Kidney epithelial cell (primary cell): Measurements from ENCODE around the gene KIF13A. TPM values are rescaled to one million over a fixed set of nuclear protein-coding genes. Genes with fewer than 3 reads are reported as not detected.

Experiments
- DNase-seq: peaks from one replicate; pipeline ENCODE4 v3.0.0-alpha.2; 2010; ENCODE audit warnings: low read depth
- H3K27me3 ChIP-seq: 2 replicates; pipeline ENCODE4 v1.6.0; 2011; ENCODE audit warnings: low read length; ENCODE audit not compliant: control insufficient read depth, insufficient read depth
- H3K36me3 ChIP-seq: 2 replicates; pipeline ENCODE4 v1.5.1; 2011; ENCODE audit warnings: low read length; ENCODE audit not compliant: control insufficient read depth, insufficient read depth
- H3K4me3 ChIP-seq: 2 replicates; pipeline ENCODE4 v1.5.1; 2011; ENCODE audit warnings: low read depth, mild to moderate bottlenecking, control low read depth, low read length
- total RNA-seq: library from RNA; depleted of rRNA; stranded (reverse); fragments of >200 nt; gene quantifications from 2 replicates; pipeline ENCODE4 v1.2.3, GENCODE V29; 2015
- TF ChIP-seq, protein P1 (sequence below): IDR thresholded peaks from 2 replicates; pipeline ENCODE4 v1.5.1; 2011; ENCODE audit warnings: mild to moderate bottlenecking, moderate library complexity, low read length, control low read depth, inconsistent platforms; ENCODE audit not compliant: insufficient read depth, poor library complexity, severe bottlenecking

The KIF13A gene
- total RNA-seq, 1 donor from 2014 or later, result 30.9 TPM

DNA sequence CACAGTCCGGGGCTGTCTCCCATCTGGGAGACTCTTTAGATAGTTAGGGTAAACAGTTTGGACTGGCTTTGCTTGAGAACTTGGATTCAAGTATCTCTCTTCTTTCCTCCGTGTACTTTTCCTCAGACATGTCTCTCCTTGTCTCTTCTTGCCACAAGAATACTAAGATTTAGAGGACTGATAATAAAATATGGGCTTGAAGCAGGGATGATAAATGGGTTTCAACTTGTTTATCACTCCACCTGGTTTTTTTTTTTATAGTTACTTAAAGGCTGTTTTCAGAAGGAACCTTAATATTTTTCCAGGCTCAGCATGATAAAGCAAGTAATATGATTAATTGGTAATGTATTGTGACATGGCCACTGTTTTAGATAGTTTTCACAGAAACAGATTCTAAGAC, 40.9 kb upstream of the KIF13A start:
- Histone ChIP-seq H3K36me3 (no peaks in the 10 kb centered on the region), H3K27me3 (no peaks in the 10 kb centered on the region), H3K4me3 (no peak overlapping the region)
- no peak for DNase-seq
- TF ChIP-seq, protein P1, sequence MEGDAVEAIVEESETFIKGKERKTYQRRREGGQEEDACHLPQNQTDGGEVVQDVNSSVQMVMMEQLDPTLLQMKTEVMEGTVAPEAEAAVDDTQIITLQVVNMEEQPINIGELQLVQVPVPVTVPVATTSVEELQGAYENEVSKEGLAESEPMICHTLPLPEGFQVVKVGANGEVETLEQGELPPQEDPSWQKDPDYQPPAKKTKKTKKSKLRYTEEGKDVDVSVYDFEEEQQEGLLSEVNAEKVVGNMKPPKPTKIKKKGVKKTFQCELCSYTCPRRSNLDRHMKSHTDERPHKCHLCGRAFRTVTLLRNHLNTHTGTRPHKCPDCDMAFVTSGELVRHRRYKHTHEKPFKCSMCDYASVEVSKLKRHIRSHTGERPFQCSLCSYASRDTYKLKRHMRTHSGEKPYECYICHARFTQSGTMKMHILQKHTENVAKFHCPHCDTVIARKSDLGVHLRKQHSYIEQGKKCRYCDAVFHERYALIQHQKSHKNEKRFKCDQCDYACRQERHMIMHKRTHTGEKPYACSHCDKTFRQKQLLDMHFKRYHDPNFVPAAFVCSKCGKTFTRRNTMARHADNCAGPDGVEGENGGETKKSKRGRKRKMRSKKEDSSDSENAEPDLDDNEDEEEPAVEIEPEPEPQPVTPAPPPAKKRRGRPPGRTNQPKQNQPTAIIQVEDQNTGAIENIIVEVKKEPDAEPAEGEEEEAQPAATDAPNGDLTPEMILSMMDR, result no peak

DNA sequence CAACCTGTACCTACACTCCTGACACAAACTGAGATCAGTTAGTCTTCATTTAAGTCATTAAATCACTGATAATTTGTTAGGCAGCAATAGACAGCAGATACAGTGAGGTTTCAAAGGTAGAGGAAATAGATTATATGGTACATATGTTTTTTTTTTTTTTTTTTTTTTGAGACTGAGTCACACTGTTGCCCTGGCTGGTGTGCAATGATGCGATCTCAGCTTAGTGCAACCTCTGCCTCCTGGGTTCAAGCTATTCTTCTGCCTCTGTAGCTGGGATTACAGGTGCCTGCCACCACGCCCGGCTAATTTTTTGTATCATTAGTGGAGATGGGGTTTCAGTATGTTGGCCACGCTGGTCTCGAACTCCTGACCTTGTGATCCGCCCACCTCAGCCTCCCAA, 38.2 kb upstream of the KIF13A start:
- TF ChIP-seq, protein P1, result no peak
- no peak for DNase-seq
- Histone ChIP-seq H3K36me3 (no peaks in the 10 kb centered on the region), H3K27me3 (no peaks in the 10 kb centered on the region), H3K4me3 (no peak overlapping the region)

- H3K27me3 ChIP-seq, result no peaks in the 10 kb centered on the region
- no peak overlapping the region for H3K4me3 ChIP-seq
- DNase-seq, result no peak
- H3K36me3 ChIP-seq, result no peaks in the 10 kb centered on the region
- TF ChIP-seq, protein P1, result no peak
These were observed 37.4 kb upstream of the KIF13A start for GRCh38 chr6:18024876-18025275.

DNA sequence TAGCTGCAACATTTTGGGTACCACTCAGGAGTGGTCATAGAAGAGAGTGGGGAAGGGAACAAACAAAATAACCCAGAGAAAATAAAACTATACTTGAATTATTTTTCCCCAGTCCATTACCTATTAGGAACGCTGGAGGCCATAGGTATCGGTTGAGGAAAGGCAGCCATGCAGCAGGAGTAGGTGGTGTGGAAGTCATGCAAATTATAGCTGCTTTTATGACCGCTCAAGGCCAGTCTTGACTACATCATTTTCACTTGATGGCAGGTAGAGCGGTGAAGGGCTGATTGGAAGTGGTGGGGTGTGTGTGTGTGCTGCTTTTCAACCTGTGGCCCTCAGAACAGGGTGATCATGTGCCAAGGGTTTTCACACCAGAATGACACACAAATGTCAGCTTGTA, 36.5 kb upstream of the KIF13A start:
- no peaks in the 10 kb centered on the region for H3K36me3 ChIP-seq
- no peak overlapping the region for H3K4me3 ChIP-seq
- DNase-seq, result no peak
- no peaks in the 10 kb centered on the region for H3K27me3 ChIP-seq
- TF ChIP-seq, protein P1, result no peak

- no peaks in the 10 kb centered on the region for H3K36me3 ChIP-seq
- no peak overlapping the region for H3K4me3 ChIP-seq
- H3K27me3 ChIP-seq, result no peaks in the 10 kb centered on the region
- TF ChIP-seq, protein P1, result no peak
- DNase-seq, result peak; percentile 67
These were observed 35.2 kb upstream of the KIF13A start for GRCh38 chr6:18022398-18023231.
